ENCODE measurements around the gene CACNG4.

CACNG4 gene

DNA sequence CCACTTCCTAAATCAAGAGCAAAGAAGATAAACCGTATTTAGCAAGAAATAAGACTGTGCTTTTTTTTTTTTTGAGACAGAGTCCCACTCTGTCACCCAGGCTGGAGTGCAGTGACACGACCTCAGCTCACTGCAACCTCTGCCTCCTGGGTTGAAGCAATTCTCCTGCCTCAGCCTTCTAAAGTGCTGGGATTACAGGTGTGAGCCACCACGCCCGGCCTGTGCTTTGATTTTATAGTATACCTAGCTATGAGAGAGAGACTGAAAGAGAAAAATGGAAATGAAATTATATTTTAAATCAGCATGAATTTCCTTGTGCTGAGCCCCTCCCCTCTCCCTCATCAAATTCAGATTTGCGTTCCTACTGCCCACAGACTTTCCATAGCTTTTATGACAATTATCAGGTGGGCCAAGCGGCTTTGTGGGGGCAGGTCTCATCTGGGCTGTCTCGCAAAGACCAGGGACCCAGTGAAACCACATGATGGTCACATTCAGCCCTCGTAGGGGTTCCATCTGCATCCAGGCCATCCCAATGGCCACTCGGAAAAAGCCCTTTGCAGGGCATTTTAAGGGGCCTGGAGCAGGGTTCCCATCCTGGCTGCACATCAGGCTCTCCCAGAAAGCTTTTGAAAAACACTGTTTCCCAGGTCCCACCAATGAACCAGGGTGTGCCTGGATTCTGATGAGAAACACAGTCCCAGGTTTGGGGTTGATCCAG is 88.4 kb downstream of the CACNG4 start:
- no peaks in the 10 kb centered on the region for H3K4me1 ChIP-seq (ENCODE audit: control insufficient read depth in 5 of 5, insufficient read depth in 5 of 5, low read length in 5 of 5)

DNA sequence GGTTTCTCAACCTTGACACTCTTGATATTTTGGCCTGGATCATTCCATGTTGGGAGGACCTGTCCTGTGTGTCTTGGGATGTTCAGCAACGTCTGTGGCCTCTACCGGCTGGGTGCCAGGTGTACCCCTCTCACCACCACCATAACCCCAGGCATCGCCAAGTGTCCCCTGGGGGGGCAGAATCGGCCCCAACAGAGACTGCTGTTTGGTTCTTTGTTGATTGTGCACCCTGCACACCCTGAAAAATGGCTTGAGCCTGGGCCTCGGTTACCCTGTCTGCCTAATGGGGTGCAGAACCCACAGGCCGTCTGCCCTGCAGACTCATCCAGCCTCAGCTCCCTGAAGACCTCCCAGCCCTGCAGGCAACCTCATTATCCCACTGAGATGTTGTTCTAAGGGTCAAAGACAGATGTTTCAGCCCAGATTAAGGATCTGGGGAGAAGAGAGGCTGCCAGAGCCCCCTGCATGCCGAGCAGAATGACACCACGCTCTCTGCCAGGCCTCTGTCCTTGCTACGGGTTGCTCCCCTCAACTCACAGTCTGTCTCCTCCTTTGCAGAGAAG is 89.0 kb downstream of the CACNG4 start:
- H3K36me3 ChIP-seq (ENCODE audit: control insufficient read depth in 5 of 5, insufficient read depth in 5 of 5, low read length in 5 of 5) = no peaks in the 10 kb centered on the region
- H3K9me3 ChIP-seq (ENCODE audit: control insufficient read depth in 5 of 5, low read length in 5 of 5) = peaks cover 7 to 19% (median 12%) of the 10 kb centered on the region in 5 donors
- no peaks in the 10 kb centered on the region for H3K27me3 ChIP-seq (ENCODE audit: control insufficient read depth in 5 of 5, insufficient read depth in 4 of 5, low read length in 5 of 5)
- no peak overlapping the region for H3K4me3 ChIP-seq (ENCODE audit: low read depth in 1 of 5, low read length in 5 of 5)
- H3K4me1 ChIP-seq (ENCODE audit: control insufficient read depth in 5 of 5, insufficient read depth in 5 of 5, low read length in 5 of 5) = no peaks in the 10 kb centered on the region
- no peak overlapping the region for H3K27ac ChIP-seq (ENCODE audit: low read depth, low read length)
- no peak overlapping the region for H3K9ac ChIP-seq (ENCODE audit: low read length in 5 of 5)

More for the DNA sequence above, 88.4 kb downstream of the CACNG4 start:
- Histone ChIP-seq H3K9ac (ENCODE audit: low read length in 5 of 5) (no peak overlapping the region), H3K27me3 (ENCODE audit: control insufficient read depth in 5 of 5, insufficient read depth in 4 of 5, low read length in 5 of 5) (no peaks in the 10 kb centered on the region), H3K4me3 (ENCODE audit: low read depth in 1 of 5, low read length in 5 of 5) (no peak overlapping the region), H3K36me3 (ENCODE audit: control insufficient read depth in 5 of 5, insufficient read depth in 5 of 5, low read length in 5 of 5) (no peaks in the 10 kb centered on the region), H3K9me3 (ENCODE audit: control insufficient read depth in 5 of 5, low read length in 5 of 5) (peaks cover 7 to 21% (median 18%) of the 10 kb centered on the region in 5 donors), H3K27ac (ENCODE audit: low read depth, low read length) (no peak overlapping the region)

DNA sequence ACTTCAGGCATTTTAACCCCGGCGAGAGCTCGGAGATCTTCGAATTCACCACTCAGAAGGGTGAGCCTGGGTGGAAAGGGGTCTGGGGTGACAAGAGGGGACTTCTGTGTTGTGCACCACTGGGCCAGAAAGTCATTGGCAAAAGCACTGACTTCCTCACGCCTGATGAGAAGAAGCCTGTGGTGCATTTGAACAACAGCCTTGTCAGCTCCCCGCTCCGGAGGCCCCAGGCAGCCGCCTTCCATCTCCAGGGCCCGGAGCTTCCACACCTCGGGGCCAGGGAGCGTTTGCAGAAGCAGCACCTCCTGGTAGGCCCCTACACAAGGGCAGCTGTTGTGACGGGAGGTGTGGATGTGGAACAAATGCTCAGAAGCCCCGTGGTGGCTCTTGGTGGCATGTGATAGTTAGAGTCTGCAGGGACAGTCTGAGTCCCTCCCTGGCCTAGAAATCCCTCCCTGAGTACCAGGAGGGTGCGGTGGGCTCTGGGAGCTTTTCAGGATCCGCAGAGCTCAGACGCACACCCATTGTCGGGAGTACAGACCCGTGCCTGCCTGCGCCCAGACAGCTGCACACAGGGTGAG is 89.6 kb downstream of the CACNG4 start:
- Histone ChIP-seq H3K9me3 (ENCODE audit: control insufficient read depth in 5 of 5, low read length in 5 of 5) (peaks cover 3 to 15% (median 10%) of the 10 kb centered on the region in 5 donors), H3K4me3 (ENCODE audit: low read depth in 1 of 5, low read length in 5 of 5) (no peak overlapping the region), H3K4me1 (ENCODE audit: control insufficient read depth in 5 of 5, insufficient read depth in 5 of 5, low read length in 5 of 5) (peaks cover 0 to 1% (median 0%) of the 10 kb centered on the region in 5 donors), H3K36me3 (ENCODE audit: control insufficient read depth in 5 of 5, insufficient read depth in 5 of 5, low read length in 5 of 5) (no peaks in the 10 kb centered on the region), H3K27me3 (ENCODE audit: control insufficient read depth in 5 of 5, insufficient read depth in 4 of 5, low read length in 5 of 5) (no peaks in the 10 kb centered on the region), H3K27ac (ENCODE audit: low read depth, low read length) (no peak overlapping the region), H3K9ac (ENCODE audit: low read length in 5 of 5) (no peak overlapping the region)

DNA sequence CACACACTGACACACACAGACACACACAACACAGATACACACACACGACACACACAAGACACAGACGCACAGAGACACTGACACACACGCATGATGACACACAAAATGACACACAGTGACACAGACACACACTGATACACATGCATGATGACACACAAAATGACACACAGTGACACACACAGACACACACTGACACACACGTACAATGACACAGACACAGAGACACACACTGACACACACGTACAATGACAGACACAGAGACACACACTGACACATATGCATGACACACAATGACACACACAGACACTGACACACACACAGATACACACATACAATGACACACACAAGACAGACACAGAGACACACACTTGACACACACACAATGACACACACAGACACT is 90.1 kb downstream of the CACNG4 start:
- H3K9ac ChIP-seq (ENCODE audit: low read length in 5 of 5) = no peak overlapping the region
- peaks cover under 1 to 10% (median 5%) of the 10 kb centered on the region in 5 donors for H3K9me3 ChIP-seq (ENCODE audit: control insufficient read depth in 5 of 5, low read length in 5 of 5)
- no peak overlapping the region for H3K4me3 ChIP-seq (ENCODE audit: low read depth in 1 of 5, low read length in 5 of 5)
- H3K27ac ChIP-seq (ENCODE audit: low read depth, low read length) = no peak overlapping the region
- no peaks in the 10 kb centered on the region for H3K27me3 ChIP-seq (ENCODE audit: control insufficient read depth in 5 of 5, insufficient read depth in 4 of 5, low read length in 5 of 5)
- no peaks in the 10 kb centered on the region for H3K36me3 ChIP-seq (ENCODE audit: control insufficient read depth in 5 of 5, insufficient read depth in 5 of 5, low read length in 5 of 5)
- peaks cover 0 to 6% (median 0%) of the 10 kb centered on the region in 5 donors for H3K4me1 ChIP-seq (ENCODE audit: control insufficient read depth in 5 of 5, insufficient read depth in 5 of 5, low read length in 5 of 5)

DNA sequence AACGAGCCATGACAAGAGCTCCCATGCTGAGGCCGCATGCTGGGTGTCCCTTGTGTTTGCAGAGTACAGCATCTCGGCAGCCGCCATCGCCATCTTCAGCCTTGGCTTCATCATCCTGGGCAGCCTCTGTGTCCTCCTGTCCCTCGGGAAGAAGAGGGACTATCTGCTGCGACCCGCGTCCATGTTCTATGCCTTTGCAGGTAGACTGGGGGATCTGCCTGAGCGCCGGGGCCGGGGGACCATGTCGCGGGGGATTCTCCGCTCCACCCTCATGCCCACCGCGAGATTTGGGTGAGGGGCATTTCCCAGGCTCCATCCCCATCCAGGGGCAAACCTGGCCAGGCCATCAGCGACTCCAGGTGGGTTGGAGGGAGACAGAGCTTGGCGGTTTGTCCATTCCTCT is 90.5 kb downstream of the CACNG4 start:
- Histone ChIP-seq H3K27ac (ENCODE audit: low read depth, low read length) (no peak overlapping the region), H3K9ac (ENCODE audit: low read length in 5 of 5) (no peak overlapping the region), H3K4me3 (ENCODE audit: low read depth in 1 of 5, low read length in 5 of 5) (no peak overlapping the region), H3K36me3 (ENCODE audit: control insufficient read depth in 5 of 5, insufficient read depth in 5 of 5, low read length in 5 of 5) (no peaks in the 10 kb centered on the region), H3K9me3 (ENCODE audit: control insufficient read depth in 5 of 5, low read length in 5 of 5) (peaks cover 0 to 5% (median under 1%) of the 10 kb centered on the region in 5 donors), H3K27me3 (ENCODE audit: control insufficient read depth in 5 of 5, insufficient read depth in 4 of 5, low read length in 5 of 5) (no peaks in the 10 kb centered on the region), H3K4me1 (ENCODE audit: control insufficient read depth in 5 of 5, insufficient read depth in 5 of 5, low read length in 5 of 5) (peaks cover 0 to 6% (median 0%) of the 10 kb centered on the region in 5 donors)

DNA sequence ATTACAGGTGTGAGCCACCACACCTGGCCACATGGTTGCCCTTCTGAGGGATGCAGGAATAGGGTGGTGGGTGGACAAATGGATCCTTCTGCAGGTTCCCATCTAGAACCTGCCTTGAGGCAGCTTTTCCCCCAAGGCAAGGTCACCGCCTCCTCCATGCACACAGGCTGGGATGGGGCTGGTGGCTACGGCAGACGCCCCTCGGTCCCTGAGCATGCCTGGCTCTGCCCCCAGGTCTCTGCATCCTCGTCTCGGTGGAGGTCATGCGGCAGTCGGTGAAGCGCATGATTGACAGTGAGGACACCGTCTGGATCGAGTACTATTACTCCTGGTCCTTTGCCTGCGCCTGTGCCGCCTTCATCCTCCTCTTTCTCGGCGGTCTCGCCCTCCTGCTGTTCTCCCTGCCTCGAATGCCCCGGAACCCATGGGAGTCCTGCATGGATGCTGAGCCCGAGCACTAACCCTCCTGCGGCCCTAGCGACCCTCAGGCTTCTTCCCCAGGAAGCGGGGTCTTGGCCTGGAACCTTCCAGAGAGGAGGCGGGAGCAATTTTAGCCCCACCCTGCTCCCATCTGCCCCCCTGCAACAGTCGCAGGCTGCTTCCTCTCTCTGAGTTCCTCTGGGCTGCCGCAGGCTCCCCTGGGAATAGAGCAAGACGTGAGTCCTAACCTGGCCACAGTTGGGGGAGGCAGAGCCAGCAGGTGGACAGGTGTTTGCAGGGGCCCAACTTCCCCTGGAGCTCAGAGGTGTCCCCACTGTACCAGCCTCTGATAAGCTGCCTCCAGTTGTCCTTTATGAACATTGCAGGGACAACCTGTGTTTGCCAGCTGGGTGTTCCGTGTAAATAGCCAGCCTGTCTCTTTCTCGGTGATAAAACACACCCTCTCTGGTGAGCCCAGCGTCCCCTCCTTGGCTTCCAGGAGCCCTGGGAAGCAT is 91.6 kb downstream of the CACNG4 start:
- H3K9ac ChIP-seq (ENCODE audit: low read length in 5 of 5) = no peak overlapping the region
- no peak overlapping the region for H3K27ac ChIP-seq (ENCODE audit: low read depth, low read length)
- peaks cover 0 to 6% (median 0%) of the 10 kb centered on the region in 5 donors for H3K4me1 ChIP-seq (ENCODE audit: control insufficient read depth in 5 of 5, insufficient read depth in 5 of 5, low read length in 5 of 5)
- H3K9me3 ChIP-seq (ENCODE audit: control insufficient read depth in 5 of 5, low read length in 5 of 5) = no peaks in the 10 kb centered on the region
- no peaks in the 10 kb centered on the region for H3K27me3 ChIP-seq (ENCODE audit: control insufficient read depth in 5 of 5, insufficient read depth in 4 of 5, low read length in 5 of 5)
- H3K36me3 ChIP-seq (ENCODE audit: control insufficient read depth in 5 of 5, insufficient read depth in 5 of 5, low read length in 5 of 5) = no peaks in the 10 kb centered on the region
- H3K4me3 ChIP-seq (ENCODE audit: low read depth in 1 of 5, low read length in 5 of 5) = no peak overlapping the region

DNA sequence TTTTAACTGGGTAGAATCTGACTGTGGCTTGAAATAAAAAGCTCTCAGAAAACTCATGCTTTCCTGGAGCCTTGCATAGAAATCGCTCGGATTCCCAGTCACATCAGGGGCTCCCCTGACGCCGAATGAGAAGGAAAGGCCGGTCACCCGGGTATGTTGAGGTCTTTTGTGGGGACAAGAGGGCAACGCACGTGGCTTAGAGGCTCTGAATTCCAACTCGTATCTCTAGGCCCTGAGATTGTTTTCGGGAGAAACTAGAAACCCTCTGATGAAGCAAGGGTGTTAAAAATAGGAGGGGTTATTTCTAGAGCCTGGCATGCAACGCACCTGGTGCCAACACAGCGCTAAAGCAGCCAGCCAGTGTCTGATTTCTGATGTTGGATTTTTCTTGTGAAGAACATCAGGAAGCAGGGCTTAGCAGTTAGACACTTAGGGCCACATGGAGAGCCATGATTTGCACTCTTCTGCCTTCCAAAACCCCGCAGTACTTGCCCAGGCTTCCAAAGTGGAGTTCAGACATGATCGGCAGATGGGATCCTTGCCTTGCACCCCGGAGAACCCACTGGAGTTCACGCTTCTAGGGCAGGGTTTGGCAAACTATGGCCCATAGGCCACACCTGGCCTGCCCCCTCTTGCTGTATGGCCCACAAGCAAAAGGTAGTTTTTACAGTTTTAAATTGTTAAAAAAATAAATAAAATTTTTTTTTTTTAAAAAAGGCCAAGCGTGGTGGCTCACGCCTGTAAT is 92.4 kb downstream of the CACNG4 start:
- peaks cover 0 to 6% (median 0%) of the 10 kb centered on the region in 5 donors for H3K4me1 ChIP-seq (ENCODE audit: control insufficient read depth in 5 of 5, insufficient read depth in 5 of 5, low read length in 5 of 5)
- H3K36me3 ChIP-seq (ENCODE audit: control insufficient read depth in 5 of 5, insufficient read depth in 5 of 5, low read length in 5 of 5) = no peaks in the 10 kb centered on the region
- no peak overlapping the region for H3K9ac ChIP-seq (ENCODE audit: low read length in 5 of 5)
- H3K9me3 ChIP-seq (ENCODE audit: control insufficient read depth in 5 of 5, low read length in 5 of 5) = no peaks in the 10 kb centered on the region
- no peaks in the 10 kb centered on the region for H3K27me3 ChIP-seq (ENCODE audit: control insufficient read depth in 5 of 5, insufficient read depth in 4 of 5, low read length in 5 of 5)
- H3K4me3 ChIP-seq (ENCODE audit: low read depth in 1 of 5, low read length in 5 of 5) = no peak overlapping the region
- H3K27ac ChIP-seq (ENCODE audit: low read depth, low read length) = no peak overlapping the region

DNA sequence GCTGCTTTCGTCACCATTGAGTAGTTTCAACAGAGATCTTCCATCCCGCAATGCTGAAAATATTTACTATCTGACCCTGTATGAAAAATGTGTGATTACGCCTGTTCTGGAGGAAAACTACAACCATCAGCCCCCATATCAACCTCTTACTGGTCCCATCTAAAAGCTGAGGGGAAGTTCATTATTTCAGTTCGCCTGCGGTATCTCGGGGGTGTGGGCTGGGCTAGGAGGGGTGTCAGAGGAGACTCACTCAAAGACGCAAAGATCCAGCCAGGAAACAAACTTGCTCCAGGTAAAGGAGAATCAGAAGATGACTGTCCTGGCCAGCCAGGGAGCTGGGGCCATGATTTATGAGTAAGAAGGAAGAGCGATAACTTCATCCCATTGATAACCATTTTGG is 93.5 kb downstream of the CACNG4 start:
- no peak overlapping the region for H3K4me3 ChIP-seq (ENCODE audit: low read depth in 1 of 5, low read length in 5 of 5)
- H3K27me3 ChIP-seq (ENCODE audit: control insufficient read depth in 5 of 5, insufficient read depth in 4 of 5, low read length in 5 of 5) = no peaks in the 10 kb centered on the region
- no peaks in the 10 kb centered on the region for H3K36me3 ChIP-seq (ENCODE audit: control insufficient read depth in 5 of 5, insufficient read depth in 5 of 5, low read length in 5 of 5)
- H3K9ac ChIP-seq (ENCODE audit: low read length in 5 of 5) = no peak overlapping the region
- no peak overlapping the region for H3K27ac ChIP-seq (ENCODE audit: low read depth, low read length)
- H3K9me3 ChIP-seq (ENCODE audit: control insufficient read depth in 5 of 5, low read length in 5 of 5) = no peaks in the 10 kb centered on the region
- peaks cover 0 to 6% (median 0%) of the 10 kb centered on the region in 5 donors for H3K4me1 ChIP-seq (ENCODE audit: control insufficient read depth in 5 of 5, insufficient read depth in 5 of 5, low read length in 5 of 5)

DNA sequence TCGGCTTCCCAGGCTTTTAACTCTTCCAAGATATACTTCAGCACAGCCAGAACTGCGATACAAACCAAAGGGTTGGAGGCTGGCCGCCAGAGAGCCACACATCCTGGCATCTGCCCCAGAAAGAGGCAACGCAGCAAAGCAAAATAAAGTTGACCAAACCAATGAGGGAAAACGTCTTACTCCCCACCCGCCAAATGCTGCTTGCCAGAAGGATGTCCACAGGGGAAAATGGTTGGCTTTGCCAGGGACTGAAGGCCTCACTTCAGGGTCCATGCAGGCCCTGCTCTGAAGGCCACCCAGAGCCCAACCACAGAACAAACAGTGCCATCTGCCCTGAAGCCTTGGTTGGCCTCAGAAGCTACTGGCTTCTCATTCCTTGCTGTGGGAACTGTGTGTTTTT is 94.9 kb downstream of the CACNG4 start:
- Histone ChIP-seq H3K4me3 (ENCODE audit: low read depth in 1 of 5, low read length in 5 of 5) (no peak overlapping the region), H3K36me3 (ENCODE audit: control insufficient read depth in 5 of 5, insufficient read depth in 5 of 5, low read length in 5 of 5) (no peaks in the 10 kb centered on the region), H3K9me3 (ENCODE audit: control insufficient read depth in 5 of 5, low read length in 5 of 5) (no peaks in the 10 kb centered on the region), H3K27ac (ENCODE audit: low read depth, low read length) (no peak overlapping the region), H3K9ac (ENCODE audit: low read length in 5 of 5) (no peak overlapping the region), H3K27me3 (ENCODE audit: control insufficient read depth in 5 of 5, insufficient read depth in 4 of 5, low read length in 5 of 5) (no peaks in the 10 kb centered on the region), H3K4me1 (ENCODE audit: control insufficient read depth in 5 of 5, insufficient read depth in 5 of 5, low read length in 5 of 5) (peaks cover 0 to 6% (median 0%) of the 10 kb centered on the region in 5 donors)

Measured in subcutaneous abdominal adipose tissue (tissue), 5 donors.